Ramos (cell line): Measurements from ENCODE around the gene PPP2R1B.

ENCODE experiments used
- in situ Hi-C: fragments of 300-500 bp; cut with MboI; formaldehyde crosslinking; loops from one replicate; pipeline ENCODE4 v1.14.3; 2022; ENCODE audit warnings: low sequenced_read_pairs; ENCODE audit not compliant: unreplicated experiment

PPP2R1B gene

GRCh38 chr11:111700162-111700561, 66.0 kb downstream of the PPP2R1B start:
- in situ Hi-C loops = no loop called here

DNA sequence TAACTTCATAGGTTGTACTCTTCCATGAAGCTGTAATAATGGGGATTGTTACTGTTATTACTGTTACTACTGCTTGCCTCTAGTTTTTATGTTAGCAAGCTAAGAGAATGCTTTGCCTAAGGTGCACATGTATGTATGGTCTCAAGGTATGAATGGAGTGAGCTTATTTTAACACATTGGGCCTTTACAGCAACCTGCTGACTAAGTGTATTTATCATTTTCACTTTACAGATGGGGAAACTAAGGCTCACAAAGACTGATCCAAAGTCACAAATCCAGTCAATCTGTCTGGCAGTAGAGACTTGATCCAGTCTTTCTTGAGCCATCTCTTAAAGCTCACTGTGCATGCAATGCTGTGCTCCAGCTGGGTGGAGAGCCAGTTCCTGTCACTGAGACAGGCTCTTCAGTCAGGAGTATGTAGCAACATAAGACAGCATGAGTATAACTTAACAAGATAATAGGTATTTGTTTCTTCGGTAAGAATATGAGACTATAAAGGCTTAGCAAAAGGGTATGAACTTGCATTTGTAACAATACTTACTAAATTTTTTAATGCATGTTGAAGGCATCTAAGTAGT, 66.5 kb downstream of the PPP2R1B start:
- in situ Hi-C loops = no loop called here

DNA sequence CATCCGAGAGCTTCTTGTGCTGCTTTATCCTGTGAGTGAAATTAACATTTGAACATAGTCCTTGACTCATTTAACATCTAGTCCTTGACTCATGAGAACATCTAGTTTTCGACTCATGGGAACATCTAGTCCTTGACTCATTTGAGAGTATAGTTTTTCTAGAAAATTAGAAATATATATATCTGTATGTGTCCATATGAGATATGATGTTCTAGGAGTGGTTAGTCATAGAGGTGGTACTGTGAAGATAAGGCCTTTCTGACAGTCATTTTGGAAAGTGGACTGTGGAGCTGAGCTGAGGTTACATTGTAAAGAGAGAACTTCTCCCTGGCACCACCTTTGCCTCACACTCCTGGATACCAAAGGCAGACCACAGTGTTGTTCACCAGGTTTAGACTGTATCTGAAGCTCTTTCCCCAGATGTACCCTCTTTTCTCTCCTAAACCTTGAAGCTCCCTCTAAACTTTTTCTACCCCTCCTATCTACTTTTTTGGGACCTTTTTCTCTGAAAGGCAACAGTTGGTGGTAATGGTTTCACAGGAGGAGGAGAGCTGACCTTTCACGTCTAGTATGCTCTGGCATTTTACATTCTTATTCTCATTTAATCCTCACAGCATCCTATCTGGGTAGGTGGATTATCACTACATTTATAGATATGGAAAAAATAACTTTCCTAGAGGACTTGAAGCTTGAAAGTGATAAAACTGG, 67.2 kb downstream of the PPP2R1B start:
- in situ Hi-C loops = no loop called here

- in situ Hi-C loops = no loop called here
These were observed 68.2 kb downstream of the PPP2R1B start for GRCh38 chr11:111697933-111698371.

DNA sequence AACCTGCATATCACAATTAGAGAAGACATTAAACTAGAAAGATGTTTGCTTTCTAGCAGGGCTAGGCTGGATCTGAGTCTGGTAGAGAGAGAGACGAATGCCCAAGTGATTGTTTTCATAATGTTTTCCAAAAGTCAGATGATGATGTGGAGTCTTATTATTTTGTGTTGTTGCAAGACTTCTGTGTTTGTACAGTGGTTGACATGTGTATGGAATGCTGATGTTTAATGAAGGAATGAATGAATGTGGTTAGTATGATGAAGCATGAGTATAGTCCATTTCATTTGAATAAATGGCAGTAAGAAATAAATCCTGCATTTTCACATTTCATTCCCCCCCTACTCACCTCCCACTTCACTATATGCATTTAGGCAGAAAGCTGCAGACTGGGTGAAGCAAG, 69.6 kb downstream of the PPP2R1B start:
- in situ Hi-C loops = no loop called here

- in situ Hi-C loops = no loop called here
These were observed 71.3 kb downstream of the PPP2R1B start for GRCh38 chr11:111694851-111695250.

- in situ Hi-C loops = no loop called here
These were observed 72.8 kb downstream of the PPP2R1B start for GRCh38 chr11:111693224-111693937.

DNA sequence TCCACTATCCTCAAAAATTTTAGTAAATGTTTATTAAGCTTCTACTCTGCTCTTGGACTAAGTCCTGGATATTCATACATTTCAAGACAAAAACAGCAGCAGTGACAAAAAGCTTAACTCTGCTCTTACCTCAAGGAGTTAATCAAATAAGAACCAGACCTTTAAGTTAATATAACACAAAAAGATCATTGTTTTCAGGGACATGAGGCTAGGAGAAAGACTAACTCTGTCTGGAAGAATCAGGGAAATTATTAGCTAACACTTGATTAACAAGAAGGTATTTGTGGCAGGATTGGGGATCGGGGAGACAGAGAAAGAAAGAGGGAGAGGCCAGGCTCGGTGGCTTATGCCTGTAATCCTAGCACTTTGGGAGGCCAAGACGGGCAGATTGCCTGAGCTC, 74.4 kb downstream of the PPP2R1B start:
- in situ Hi-C loops = no loop called here

DNA sequence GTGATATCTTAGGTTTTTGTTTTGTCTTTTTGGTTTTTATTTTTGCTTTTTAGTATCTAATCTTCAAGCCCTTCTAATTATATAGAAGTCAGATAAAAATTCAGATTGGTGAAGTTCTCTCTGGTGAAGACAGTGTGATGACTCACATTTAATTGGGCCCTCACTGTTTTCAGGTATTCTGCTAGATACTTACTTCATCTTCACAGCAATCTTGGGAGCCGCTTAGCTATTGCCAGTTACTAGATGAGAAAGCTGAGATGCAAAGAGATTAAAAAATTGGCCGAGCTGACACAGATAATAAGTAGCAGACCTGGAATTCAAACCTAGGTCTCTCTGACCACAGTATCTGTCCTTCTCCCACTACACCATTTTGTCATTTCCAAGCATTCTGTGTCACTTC, 75.0 kb downstream of the PPP2R1B start:
- in situ Hi-C loops = no loop called here

- in situ Hi-C loops = no loop called here
These were observed 78.2 kb downstream of the PPP2R1B start for GRCh38 chr11:111688013-111688412.

GRCh38 chr11:111684251-111684650, 81.9 kb downstream of the PPP2R1B start:
- in situ Hi-C loops = no loop called here

DNA sequence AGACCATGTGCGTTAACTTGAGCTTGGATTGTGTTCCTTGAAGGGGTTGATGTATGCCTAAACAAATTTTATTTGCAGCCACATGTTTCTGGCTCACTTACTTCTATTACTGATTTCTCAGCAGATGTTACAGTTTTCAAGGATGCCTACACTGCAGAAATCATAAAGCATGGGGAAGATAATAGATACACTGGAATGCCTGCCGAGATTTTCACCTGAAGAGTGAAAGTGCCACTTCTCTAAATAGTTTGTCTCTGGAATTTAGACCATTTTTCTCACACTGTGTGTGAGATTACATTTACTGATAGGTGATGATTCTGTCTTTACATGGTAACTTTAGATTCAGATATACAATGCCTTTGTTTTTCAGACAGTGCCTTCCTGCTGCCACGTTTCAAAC, 82.4 kb downstream of the PPP2R1B start:
- in situ Hi-C loops = no loop called here

GRCh38 chr11:111680486-111681175, 85.6 kb downstream of the PPP2R1B start:
- in situ Hi-C loops = no loop called here
